KOPT-K1 (cell line): Measurements from ENCODE around the gene TAL1.

ENCODE experiments used
- H3K27ac ChIP-seq: fragments of 200-600 bp; sonication (generic); 2 replicates; pipeline ENCODE4 v1.5.1; 2016; ENCODE audit warnings: antibody characterized with exemption, mild to moderate bottlenecking, low read depth, low read length; ENCODE audit not compliant: poor library complexity, severe bottlenecking
- H3K36me3 ChIP-seq: fragments of 200-600 bp; sonication (generic); 2 replicates; pipeline ENCODE4 v1.5.1; 2017; ENCODE audit warnings: antibody characterized with exemption, mild to moderate bottlenecking, low read length, moderate library complexity; ENCODE audit not compliant: insufficient read depth
- H3K9me3 ChIP-seq: fragments of 200-600 bp; sonication (generic); 2 replicates; pipeline ENCODE4 v1.5.1; 2017; ENCODE audit warnings: antibody characterized with exemption, low read length, mild to moderate bottlenecking; ENCODE audit not compliant: insufficient read depth, poor library complexity, severe bottlenecking

TAL1 gene

GRCh38 chr1:47224676-47225399 lies 7.2 kb downstream of the TAL1 start:
- H3K36me3 ChIP-seq: no peaks in the 10 kb centered on the region
- H3K27ac ChIP-seq: no peak overlapping the region
- H3K9me3 ChIP-seq: no peaks in the 10 kb centered on the region

GRCh38 chr1:47223921-47224675 lies 7.9 kb downstream of the TAL1 start:
- Histone ChIP-seq H3K27ac (no peak overlapping the region), H3K36me3 (no peaks in the 10 kb centered on the region), H3K9me3 (no peaks in the 10 kb centered on the region)

- Histone ChIP-seq H3K36me3 (no peaks in the 10 kb centered on the region), H3K9me3 (no peaks in the 10 kb centered on the region), H3K27ac (no peak overlapping the region)
Measured at GRCh38 chr1:47223174-47223920, 8.7 kb downstream of the TAL1 start.

- Histone ChIP-seq H3K27ac (no peak overlapping the region), H3K9me3 (no peaks in the 10 kb centered on the region), H3K36me3 (no peaks in the 10 kb centered on the region)
Measured at GRCh38 chr1:47222476-47222875, 9.5 kb downstream of the TAL1 start.

- no peak overlapping the region for H3K27ac ChIP-seq
- H3K9me3 ChIP-seq: no peaks in the 10 kb centered on the region
- no peaks in the 10 kb centered on the region for H3K36me3 ChIP-seq
Measured at GRCh38 chr1:47219590-47220220, 12.3 kb downstream of the TAL1 start.

GRCh38 chr1:47219001-47219400 lies 13.0 kb downstream of the TAL1 start:
- Histone ChIP-seq H3K9me3 (no peaks in the 10 kb centered on the region), H3K36me3 (no peaks in the 10 kb centered on the region), H3K27ac (no peak overlapping the region)

- H3K9me3 ChIP-seq: no peaks in the 10 kb centered on the region
- no peaks in the 10 kb centered on the region for H3K36me3 ChIP-seq
Measured at GRCh38 chr1:47216278-47217059, 15.6 kb downstream of the TAL1 start.

GRCh38 chr1:47215713-47216112 lies 16.3 kb downstream of the TAL1 start:
- no peaks in the 10 kb centered on the region for H3K9me3 ChIP-seq
- no peak overlapping the region for H3K27ac ChIP-seq
- no peaks in the 10 kb centered on the region for H3K36me3 ChIP-seq

More at GRCh38 chr1:47216278-47217059, 15.6 kb downstream of the TAL1 start:
- no peak overlapping the region for H3K27ac ChIP-seq

- no peak overlapping the region for H3K27ac ChIP-seq
- H3K9me3 ChIP-seq: no peaks in the 10 kb centered on the region
- H3K36me3 ChIP-seq: no peaks in the 10 kb centered on the region
Measured at GRCh38 chr1:47214549-47214948, 17.5 kb downstream of the TAL1 start.

- Histone ChIP-seq H3K9me3 (no peaks in the 10 kb centered on the region), H3K27ac (no peak overlapping the region), H3K36me3 (no peaks in the 10 kb centered on the region)
Measured at GRCh38 chr1:47213230-47213963, 18.6 kb downstream of the TAL1 start.

- no peaks in the 10 kb centered on the region for H3K9me3 ChIP-seq
- H3K27ac ChIP-seq: no peak overlapping the region
- no peaks in the 10 kb centered on the region for H3K36me3 ChIP-seq
Measured at GRCh38 chr1:47212636-47213229, 19.3 kb downstream of the TAL1 start.

GRCh38 chr1:47211796-47212269 lies 20.2 kb downstream of the TAL1 start:
- Histone ChIP-seq H3K36me3 (no peaks in the 10 kb centered on the region), H3K9me3 (no peaks in the 10 kb centered on the region), H3K27ac (no peak overlapping the region)

GRCh38 chr1:47210666-47211065 lies 21.4 kb downstream of the TAL1 start:
- H3K36me3 ChIP-seq: no peaks in the 10 kb centered on the region
- H3K27ac ChIP-seq: no peak overlapping the region
- H3K9me3 ChIP-seq: no peaks in the 10 kb centered on the region
